GM19099 (cell line): ENCODE results near the gene ADGRA1.

Source experiments
- POLR2A ChIP-seq: IDR thresholded peaks from 3 replicates; pipeline ENCODE4 v1.6.1; 2011; ENCODE audit warnings: low read depth; ENCODE audit not compliant: insufficient read length; ENCODE audit errors: extremely low read depth

The ADGRA1 gene

GRCh38 chr10:133085251-133086125 lies 2.2 kb upstream of the ADGRA1 start:
- TF ChIP-seq POLR2A = no peak

GRCh38 chr10:133086247-133086646 lies 1.5 kb upstream of the ADGRA1 start:
- no peak for TF ChIP-seq POLR2A

- no peak for TF ChIP-seq POLR2A
Observed at GRCh38 chr10:133087045-133087678, 562 bp upstream of the ADGRA1 start.

DNA sequence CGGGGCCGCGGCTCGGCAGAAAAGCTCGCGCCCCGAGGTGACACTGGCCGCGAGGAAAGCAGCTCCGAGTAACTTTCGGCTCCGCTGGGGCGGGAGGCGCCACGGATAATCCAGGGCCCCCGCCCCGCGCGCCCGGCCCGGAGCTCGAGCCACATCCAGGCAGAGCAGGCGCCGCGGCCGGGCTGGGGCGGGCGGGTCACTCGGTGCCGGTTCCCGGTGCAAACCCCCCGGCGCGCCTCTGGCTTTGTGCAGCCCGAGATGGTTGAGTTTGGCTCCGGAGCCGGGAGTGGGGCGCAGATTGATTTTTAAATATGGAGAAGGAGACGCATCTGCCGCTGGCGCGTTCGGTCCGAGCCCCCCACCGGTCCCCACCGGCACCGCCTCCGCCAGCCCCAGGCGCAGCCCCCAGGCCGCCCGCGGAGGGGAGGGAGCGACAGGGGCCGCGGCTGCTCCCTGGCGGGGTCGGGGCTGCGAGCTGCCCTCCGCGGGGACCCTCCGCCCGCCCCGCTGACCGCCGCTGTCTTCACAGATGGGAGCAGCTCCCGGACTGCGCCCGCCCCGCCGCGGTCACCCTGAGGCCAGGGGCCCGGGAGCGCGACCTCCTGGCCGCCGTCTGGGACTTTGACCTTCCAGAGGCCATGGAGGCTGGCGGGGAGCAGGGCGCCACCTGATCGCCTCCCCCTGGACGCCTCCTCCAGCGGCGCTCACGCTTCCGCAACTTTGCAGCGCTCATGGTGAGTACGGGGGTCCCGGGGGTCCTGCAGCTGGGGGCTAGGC lies 643 bp downstream of the ADGRA1 start:
- no peak for TF ChIP-seq POLR2A

DNA sequence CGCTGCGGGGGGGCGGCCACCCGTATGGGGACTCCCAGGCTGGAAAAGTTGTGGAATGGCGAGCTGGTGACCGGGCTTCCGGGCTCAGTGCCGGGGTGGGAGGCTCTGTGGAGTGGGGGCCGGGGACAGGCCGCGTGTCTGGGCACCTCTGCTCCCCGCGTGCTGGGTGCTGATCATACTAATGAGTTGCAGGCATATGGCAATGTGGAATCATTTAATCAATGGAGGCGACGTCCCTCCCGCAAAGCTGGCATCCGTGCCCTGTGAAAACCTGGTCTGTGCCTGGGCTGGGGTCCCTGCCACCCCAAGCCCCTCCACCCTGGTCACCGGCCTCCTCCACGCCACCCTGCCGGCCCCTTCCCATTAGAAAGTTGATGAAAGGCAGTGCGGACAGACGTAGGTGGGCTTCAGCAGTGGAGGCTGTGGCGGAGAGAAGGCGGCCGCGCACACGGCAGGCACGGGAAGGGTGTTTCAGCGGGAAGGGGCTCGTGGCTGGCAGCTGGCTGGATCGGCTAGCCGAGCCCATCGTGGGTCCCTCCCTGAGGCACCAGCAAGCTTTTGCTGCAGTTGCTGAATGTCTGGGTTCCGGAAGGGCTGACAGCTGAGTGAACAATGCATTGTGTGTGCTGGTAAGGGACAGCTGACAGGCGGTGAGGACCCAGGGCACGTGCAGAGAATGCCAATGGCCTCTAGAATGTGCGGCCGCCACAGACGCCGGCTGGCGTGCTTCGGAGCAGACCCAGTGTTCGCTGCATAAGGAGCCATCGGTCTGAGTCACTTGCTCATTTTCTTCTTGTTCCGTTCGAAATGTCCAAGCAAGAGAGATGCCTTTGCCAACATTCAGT lies 1.5 kb downstream of the ADGRA1 start:
- TF ChIP-seq POLR2A = no peak

DNA sequence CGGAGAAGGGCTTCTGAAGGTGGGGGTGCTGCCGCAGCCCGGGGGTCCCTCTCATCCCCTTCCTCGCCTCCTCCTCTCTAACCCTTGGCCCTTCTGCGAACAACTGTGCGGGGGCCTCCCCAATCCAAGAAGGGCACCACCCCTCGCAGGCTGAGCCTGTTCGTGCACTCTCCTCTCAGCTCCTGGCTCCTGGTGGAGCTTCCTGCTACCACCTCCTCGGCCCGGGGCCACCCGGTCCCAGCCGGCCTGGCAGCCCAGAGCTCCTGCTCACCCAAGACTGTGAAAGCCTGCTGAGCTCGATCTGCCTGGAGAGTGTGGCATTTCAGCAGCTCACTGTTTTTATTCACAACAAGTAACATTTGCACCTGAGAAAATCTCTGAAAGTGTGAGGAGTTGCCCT lies 2.4 kb downstream of the ADGRA1 start:
- TF ChIP-seq POLR2A = no peak

- no peak for TF ChIP-seq POLR2A
Observed at GRCh38 chr10:133090654-133091053, 2.9 kb downstream of the ADGRA1 start.

- no peak for TF ChIP-seq POLR2A
Observed at GRCh38 chr10:133091316-133091715, 3.6 kb downstream of the ADGRA1 start.

GRCh38 chr10:133093291-133093690 lies 5.6 kb downstream of the ADGRA1 start:
- TF ChIP-seq POLR2A = no peak

DNA sequence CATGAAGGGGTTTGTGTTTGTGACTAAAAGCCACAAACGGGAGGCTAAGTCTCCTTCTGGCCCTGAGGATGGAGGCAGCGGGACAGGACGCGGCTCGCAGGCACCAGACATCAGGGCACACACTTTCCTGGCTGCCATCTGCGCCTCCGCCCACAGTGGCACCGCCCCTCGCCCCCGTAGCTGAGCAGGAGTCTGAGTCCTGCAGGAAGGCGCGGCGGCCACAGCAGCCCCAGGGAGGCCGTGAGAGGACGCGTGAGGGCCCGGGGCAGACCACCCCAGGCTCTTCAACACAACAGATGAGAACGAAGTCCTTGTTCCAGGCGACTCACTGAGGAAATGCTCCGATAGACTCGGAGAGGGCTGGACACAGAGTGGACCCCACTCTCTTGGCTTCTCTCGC lies 6.6 kb downstream of the ADGRA1 start:
- no peak for TF ChIP-seq POLR2A

DNA sequence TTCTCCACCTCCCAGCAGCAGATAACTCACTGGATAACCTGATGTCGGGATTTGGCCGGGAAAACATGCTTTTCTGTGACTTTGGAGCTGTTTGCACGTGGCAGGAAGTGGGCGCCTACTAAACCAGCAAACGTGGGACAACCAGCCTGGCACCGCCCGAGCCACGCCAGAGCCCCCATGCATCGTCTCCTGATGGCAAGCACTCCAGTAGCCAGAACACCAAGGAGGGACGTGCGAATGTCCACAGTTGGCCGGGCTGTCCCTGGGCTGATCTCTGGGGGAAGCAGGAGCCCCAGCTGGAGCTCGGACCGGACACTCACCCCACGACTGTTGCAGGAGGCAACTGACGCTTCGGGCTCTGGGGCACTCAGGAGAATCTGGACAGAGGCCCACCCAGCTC lies 7.1 kb downstream of the ADGRA1 start:
- no peak for TF ChIP-seq POLR2A

DNA sequence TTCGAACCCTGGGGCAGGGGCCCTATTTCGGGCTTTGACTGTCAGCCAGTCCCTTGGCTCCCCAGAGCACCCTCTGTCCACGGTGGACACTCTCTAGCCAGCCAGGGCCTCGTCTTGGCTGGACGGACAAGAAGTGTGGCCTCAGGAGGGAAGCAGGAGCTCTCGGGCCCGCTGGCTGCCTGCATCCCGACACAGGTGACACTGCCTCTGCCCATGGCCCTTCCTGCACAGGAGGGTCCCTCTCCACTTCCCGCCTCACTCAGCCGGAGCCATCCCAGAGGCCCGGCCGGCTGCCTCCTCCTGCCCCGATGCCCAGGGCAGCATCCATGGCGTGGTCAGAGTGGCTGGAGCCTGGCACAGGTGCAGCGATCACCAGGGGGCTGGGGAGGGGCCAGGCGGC lies 7.9 kb downstream of the ADGRA1 start:
- TF ChIP-seq POLR2A = no peak

DNA sequence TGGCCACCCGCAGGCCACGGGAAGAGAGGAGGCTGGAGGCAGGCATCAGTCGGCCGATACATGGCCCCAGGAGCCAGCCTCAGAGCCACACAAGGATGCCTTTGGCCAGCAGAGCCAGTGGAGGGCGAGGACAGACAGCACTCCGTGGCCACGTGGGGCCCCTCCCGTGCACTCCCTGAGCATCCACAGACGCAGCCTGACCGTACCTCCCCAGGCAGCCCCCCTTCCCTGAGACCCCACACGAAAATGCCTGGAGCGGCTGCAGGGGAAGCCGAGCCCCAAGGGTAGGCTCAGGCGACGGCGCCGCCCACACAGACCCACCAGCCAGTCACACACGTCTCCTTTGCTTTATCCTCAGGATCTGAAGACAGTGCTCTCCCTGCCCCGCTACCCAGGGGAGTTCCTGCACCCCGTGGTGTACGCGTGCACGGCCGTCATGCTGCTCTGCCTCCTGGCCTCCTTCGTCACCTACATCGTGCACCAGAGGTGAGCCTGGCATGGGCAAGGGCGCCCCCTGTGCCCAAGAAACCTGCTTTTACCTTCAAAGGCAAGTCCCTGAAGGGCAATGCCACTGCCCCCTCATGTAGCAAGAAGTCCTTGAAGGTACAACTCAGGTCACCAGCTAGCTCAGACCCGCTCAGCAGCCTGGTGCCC lies 9.0 kb downstream of the ADGRA1 start:
- TF ChIP-seq POLR2A = no peak

- no peak for TF ChIP-seq POLR2A
Observed at GRCh38 chr10:133097418-133097817, 9.7 kb downstream of the ADGRA1 start.

- no peak for TF ChIP-seq POLR2A
Observed at GRCh38 chr10:133097961-133098360, 10.2 kb downstream of the ADGRA1 start.
